ENCODE measurements around the gene AQP3. TPM values are rescaled to one million over a fixed set of nuclear protein-coding genes. Genes with fewer than 3 reads are reported as not detected.

Gene AQP3
- total and polyA plus RNA-seq, 2 of the 8 experiments (the other 6 are each of a cell fraction or from before 2014, with no cell fraction given), result 2.6 to 7.6 TPM

GRCh38 chr9:33473643-33474352 is 26.4 kb upstream of the AQP3 start, which contains the start of gene NOL6 (continued):
- TF ChIP-seq CHD7 (IDR thresholded peaks at IDR 0.05; ENCODE audit: insufficient replicate concordance, low read length), result no peak
- TF ChIP-seq, protein P1, sequence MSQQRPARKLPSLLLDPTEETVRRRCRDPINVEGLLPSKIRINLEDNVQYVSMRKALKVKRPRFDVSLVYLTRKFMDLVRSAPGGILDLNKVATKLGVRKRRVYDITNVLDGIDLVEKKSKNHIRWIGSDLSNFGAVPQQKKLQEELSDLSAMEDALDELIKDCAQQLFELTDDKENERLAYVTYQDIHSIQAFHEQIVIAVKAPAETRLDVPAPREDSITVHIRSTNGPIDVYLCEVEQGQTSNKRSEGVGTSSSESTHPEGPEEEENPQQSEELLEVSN (IDR thresholded peaks at IDR 0.05), result no peak
- no peak for TF ChIP-seq KDM1A (IDR thresholded peaks at IDR 0.05; ENCODE audit: borderline replicate concordance, low read length)
- no peak for TF ChIP-seq ATF2 (IDR thresholded peaks at IDR 0.05; ENCODE audit: low read length)
- TF ChIP-seq NANOG (IDR thresholded peaks at IDR 0.05; ENCODE audit: insufficient read depth, low read depth, low read length, poor library complexity, severe bottlenecking), result no peak
- no peak for TF ChIP-seq TAF7 (optimal IDR thresholded peaks at IDR 0.05; ENCODE audit: borderline replicate concordance, low read depth, low read length)
- TF ChIP-seq TCF12 (IDR thresholded peaks at IDR 0.05; ENCODE audit: low read depth, low read length), result no peak
- TF ChIP-seq TAF1 (IDR thresholded peaks at IDR 0.05; ENCODE audit: low read depth, low read length), result peak; percentile 93
